Spleen (tissue), 11 donors: ENCODE results near the gene NTSR1. TPM values are rescaled to one million over a fixed set of nuclear protein-coding genes. Genes with fewer than 3 reads are reported as not detected.

Experiments used
- DNase-seq: peaks from one replicate; pipeline ENCODE4 v3.0.0-alpha.2; 2020
- H3K27ac ChIP-seq, 8 donors: fragments of 200-600 bp; sonication (generic) in 7 of 8; 1 replicate in 4 of 8; 2 replicates in 4 of 8; pipeline versions ENCODE4 v1.5.0 to v1.8.0; 2016 to 2021; ENCODE audit warnings: inconsistent platforms in 4 of 8, mild to moderate bottlenecking in 4 of 8, moderate library complexity in 1 of 8
- H3K27me3 ChIP-seq, 7 donors: fragments of 200-600 bp; sonication (generic) in 6 of 7; replicated peaks in 1 of 7; 1 replicate in 4 of 7; 2 replicates in 3 of 7; pipeline versions ENCODE4 v1.5.0 to v1.8.0; 2016 to 2021; ENCODE audit warnings: inconsistent platforms in 3 of 7, mild to moderate bottlenecking in 1 of 7
- H3K36me3 ChIP-seq, 6 donors: fragments of 200-600 bp; sonication (generic) in 5 of 6; 1 replicate in 4 of 6; 2 replicates in 2 of 6; pipeline versions ENCODE4 v1.5.0 to v1.8.0; 2016 to 2021; ENCODE audit warnings: inconsistent platforms in 2 of 6
- H3K4me1 ChIP-seq, 6 donors: fragments of 200-600 bp; sonication (generic) in 5 of 6; 1 replicate in 3 of 6; 2 replicates in 3 of 6; pipeline versions ENCODE4 v1.5.0 to v1.8.0; 2016 to 2021; ENCODE audit warnings: inconsistent platforms in 3 of 6
- H3K4me3 ChIP-seq, 8 donors: fragments of 200-600 bp; sonication (generic) in 7 of 8; 1 replicate in 4 of 8; 2 replicates in 4 of 8; pipeline versions ENCODE4 v1.5.0 to v1.8.0; 2016 to 2021; ENCODE audit warnings: inconsistent platforms in 4 of 8, mild to moderate bottlenecking in 4 of 8, moderate library complexity in 2 of 8
- H3K9me3 ChIP-seq, 8 donors: fragments of 200-600 bp; sonication (generic) in 7 of 8; 1 replicate in 4 of 8; 2 replicates in 4 of 8; pipeline versions ENCODE4 v1.5.0 to v1.8.0; 2016 to 2021; ENCODE audit warnings: inconsistent platforms in 4 of 8
- POLR2A ChIP-seq, 3 donors: fragments of 450-650 bp; IDR thresholded peaks; one replicate each; pipeline ENCODE4 v1.5.1; 2017; ENCODE audit warnings: antibody characterized with exemption in 3 of 3, mild to moderate bottlenecking in 1 of 3
- POLR2AphosphoS5 ChIP-seq, 3 donors: sonication (generic); formaldehyde crosslinking; IDR thresholded peaks; one replicate each; pipeline ENCODE4 v1.5.1; 2017; ENCODE audit warnings: antibody characterized with exemption in 3 of 3
- WGBS, 5 donors: extraction: QIAGEN DNeasy Blood & Tissue Kit in 3 of 5; methylation state at CpG; one replicate each; pipeline versions ENCODE4 v1.1.5 to v1.1.7; 2013 to 2018; 5-methylcytosine and 5-hydroxymethylcytosine counted together
- intact Hi-C: fragments of 100-400 bp; cut with DNase I; formaldehyde crosslinking; loops from one replicate; pipeline ENCODE4 v1.15.0; 2023; ENCODE audit warnings: low total_unique reads
- polyA plus RNA-seq, 3 donors: library from polyadenylated mRNA; stranded (reverse); fragments of 200-250 nt; gene quantifications; one replicate each; pipeline ENCODE4 v1.2.1, GENCODE V29; 2013
- total RNA-seq, 7 donors: library from RNA; depleted of rRNA in 3 of 7; stranded (reverse); fragments of >200 nt in 3 of 7; fragmentation: NEBNext Ultra II Directional in 4 of 7; extraction: Animal tissue kit (Norgen Biotek cat#: 25700) in 4 of 7; gene quantifications; one replicate each; pipeline versions ENCODE4 v1.1.0 to v1.2.1, GENCODE V29; 2016 to 2021
- TF ChIP-seq, protein P1 (sequence below), 11 experiments: fragments of 200-600 bp in 7 of 11; fragments of 450-650 bp in 4 of 11; sonication (generic) in 4 of 11; IDR thresholded peaks in 8 of 11; conservative IDR thresholded peaks in 3 of 11; 1 replicate in 7 of 11; 2 replicates in 4 of 11; pipeline versions ENCODE4 v1.4.0 to v1.8.0; 2016 to 2021; ENCODE audit warnings: antibody characterized with exemption in 11 of 11, inconsistent platforms in 4 of 11, mild to moderate bottlenecking in 1 of 11
- donor health status: healthy with polysubstance abuse.
- donor health status: DM: no; HTN: no; CAD: no; lungs with moderate emphysema.
- donor health status: DM: no; HTN: no; CAD: no.
- donor health status: Bipolar disorder and iron deficiency.
- donor health status: healthy.
- donor health status: DM: no; HTN: no; CAD: no.
- donor health status: DM: yes; HTN: yes; CAD: no.

The NTSR1 gene
- total and polyA plus RNA-seq, 10 donors: 0.14 to 5.7 (median 0.71) TPM

DNA sequence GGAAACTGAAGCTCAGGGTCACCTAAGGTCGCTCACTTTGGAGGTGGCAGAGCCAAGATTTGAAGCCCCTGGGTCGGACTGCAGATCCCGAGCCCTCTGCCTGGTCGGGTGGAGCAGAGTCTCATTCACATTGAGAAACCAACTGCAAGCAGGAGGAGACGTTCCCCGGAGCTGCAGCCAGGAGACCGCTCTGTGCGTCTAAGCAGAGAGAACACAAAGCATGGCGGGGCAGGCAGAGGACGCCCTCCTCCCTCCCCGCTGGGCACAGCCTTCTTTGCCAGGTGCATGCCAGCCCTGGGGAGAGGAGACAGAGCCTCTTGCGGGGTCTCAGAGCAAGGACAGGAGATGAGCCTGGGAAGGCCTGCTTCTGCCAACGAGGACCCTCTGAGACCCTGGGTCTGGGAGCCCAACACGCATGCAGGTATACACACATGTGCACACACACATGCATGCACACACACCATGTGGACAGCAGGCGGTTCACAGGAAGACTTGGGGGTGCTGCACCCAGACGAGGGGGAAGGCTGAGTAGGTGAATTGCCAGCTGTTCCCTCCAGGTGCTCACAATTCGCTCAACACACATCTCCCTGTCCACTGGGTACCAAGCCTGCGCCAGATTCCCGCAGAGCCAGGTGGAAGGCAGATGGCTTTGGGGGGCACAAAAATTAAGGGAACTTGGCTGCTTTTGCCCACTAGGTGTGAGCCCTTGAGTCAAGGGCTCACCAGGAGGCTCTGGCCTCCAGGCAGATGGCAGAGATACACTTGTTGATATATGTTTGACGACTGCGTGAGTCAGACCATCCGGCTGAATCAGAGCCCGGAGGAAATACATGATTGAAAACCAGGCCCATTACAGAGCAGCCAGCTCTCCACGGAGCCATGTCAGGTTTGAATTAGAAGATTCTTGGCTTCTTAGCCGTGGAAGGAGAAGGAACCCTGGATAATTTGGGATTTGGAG is 5.5 kb upstream of the NTSR1 start:
- Histone ChIP-seq H3K4me3 (no peak overlapping the region), H3K27me3 (peaks cover 0 to 54% (median 13%) of the 10 kb centered on the region in 7 donors), H3K4me1 (peaks cover 5 to 29% (median 13%) of the 10 kb centered on the region in 6 donors), H3K27ac (no peak overlapping the region), H3K36me3 (no peaks in the 10 kb centered on the region), H3K9me3 (peaks cover 0 to 3% (median 0%) of the 10 kb centered on the region in 8 donors)
- WGBS, 5 donors: 78 to 88% (median 81%) methylated on average over 23 to 25 of the region's 25 CpGs
- DNase-seq: no peak
- no peak for TF ChIP-seq POLR2AphosphoS5 (IDR thresholded peaks at IDR 0.05)
- TF ChIP-seq, protein P1, sequence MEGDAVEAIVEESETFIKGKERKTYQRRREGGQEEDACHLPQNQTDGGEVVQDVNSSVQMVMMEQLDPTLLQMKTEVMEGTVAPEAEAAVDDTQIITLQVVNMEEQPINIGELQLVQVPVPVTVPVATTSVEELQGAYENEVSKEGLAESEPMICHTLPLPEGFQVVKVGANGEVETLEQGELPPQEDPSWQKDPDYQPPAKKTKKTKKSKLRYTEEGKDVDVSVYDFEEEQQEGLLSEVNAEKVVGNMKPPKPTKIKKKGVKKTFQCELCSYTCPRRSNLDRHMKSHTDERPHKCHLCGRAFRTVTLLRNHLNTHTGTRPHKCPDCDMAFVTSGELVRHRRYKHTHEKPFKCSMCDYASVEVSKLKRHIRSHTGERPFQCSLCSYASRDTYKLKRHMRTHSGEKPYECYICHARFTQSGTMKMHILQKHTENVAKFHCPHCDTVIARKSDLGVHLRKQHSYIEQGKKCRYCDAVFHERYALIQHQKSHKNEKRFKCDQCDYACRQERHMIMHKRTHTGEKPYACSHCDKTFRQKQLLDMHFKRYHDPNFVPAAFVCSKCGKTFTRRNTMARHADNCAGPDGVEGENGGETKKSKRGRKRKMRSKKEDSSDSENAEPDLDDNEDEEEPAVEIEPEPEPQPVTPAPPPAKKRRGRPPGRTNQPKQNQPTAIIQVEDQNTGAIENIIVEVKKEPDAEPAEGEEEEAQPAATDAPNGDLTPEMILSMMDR (IDR thresholded peaks at IDR 0.05 in 8 of 11, conservative IDR thresholded peaks at IDR 0.05 in 3 of 11): no peak
- TF ChIP-seq POLR2A (IDR thresholded peaks at IDR 0.05): no peak
- intact Hi-C loops: no loop called here

DNA sequence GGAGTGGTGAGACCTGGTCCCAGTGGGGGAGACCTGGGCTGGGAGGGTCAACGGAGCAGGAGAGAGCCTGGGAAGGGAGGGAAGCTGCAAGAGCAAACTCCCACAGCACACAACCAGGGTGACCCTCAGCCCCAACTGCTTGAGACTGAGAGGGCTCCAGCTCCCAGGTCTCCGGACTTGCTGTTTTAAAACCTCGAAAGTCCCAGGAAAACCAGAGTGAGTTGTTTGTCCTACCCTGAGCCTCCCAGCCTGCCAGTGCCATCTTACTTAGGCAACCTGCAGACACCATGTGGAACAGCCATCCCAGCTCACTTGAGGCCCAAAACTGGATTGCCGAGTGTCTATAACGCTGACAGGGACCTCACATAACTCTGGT is 4.8 kb upstream of the NTSR1 start:
- Histone ChIP-seq H3K36me3 (no peaks in the 10 kb centered on the region), H3K9me3 (peaks cover 0 to 3% (median 0%) of the 10 kb centered on the region in 8 donors), H3K4me3 (no peak overlapping the region), H3K27ac (no peak overlapping the region), H3K27me3 (peaks cover 0 to 61% (median 20%) of the 10 kb centered on the region in 7 donors), H3K4me1 (peaks cover 5 to 36% (median 20%) of the 10 kb centered on the region in 6 donors)
- TF ChIP-seq, protein P1 (IDR thresholded peaks at IDR 0.05 in 8 of 11, conservative IDR thresholded peaks at IDR 0.05 in 3 of 11): no peak
- TF ChIP-seq POLR2A (IDR thresholded peaks at IDR 0.05) (no peak), POLR2AphosphoS5 (IDR thresholded peaks at IDR 0.05) (no peak)
- intact Hi-C loops: no loop called here
- no peak for DNase-seq
- 83 to 95% (median 87%) methylated on average over 5 of the region's 5 CpGs for WGBS, 5 donors

DNA sequence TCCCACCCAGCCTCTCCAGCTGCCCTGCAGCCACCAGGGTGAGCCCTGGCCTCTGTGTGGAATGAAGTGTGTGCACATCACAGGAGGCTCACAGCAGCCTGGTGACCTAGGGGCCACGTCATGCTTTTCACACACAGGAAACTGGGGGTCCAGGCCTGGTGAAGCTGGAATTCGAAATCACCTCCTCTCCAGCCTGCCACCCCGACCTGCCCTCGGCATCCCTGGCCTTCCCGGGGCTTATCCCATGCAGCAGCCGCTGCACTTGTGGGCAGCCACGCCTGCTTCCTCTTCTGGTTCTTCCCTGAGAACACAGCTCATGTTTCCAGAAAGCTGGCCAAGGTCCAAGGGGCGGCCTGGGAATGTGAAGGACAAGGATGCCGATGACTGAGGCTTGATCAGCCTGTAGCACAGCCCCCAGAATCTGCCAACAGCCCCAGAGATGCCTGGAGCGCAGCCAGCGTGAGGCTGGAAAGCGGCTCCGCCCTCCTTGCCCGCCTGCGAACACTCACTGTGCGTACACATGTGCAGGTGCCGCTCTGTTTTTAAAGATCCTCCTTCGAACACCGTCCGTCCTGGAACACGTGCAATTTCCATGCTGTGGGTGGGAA is 4.2 kb upstream of the NTSR1 start:
- DNase-seq: peak; percentile 83
- TF ChIP-seq POLR2AphosphoS5 (IDR thresholded peaks at IDR 0.05): peak in 2 of 3 donors; percentile 22 to 82
- TF ChIP-seq, protein P1 (IDR thresholded peaks at IDR 0.05 in 8 of 11, conservative IDR thresholded peaks at IDR 0.05 in 3 of 11): no peak
- WGBS, 5 donors: 39 to 62% (median 43%) methylated on average over 15 to 21 of the region's 21 CpGs
- Histone ChIP-seq H3K27ac (no peak overlapping the region), H3K36me3 (no peaks in the 10 kb centered on the region), H3K4me1 (peaks cover 5 to 42% (median 26%) of the 10 kb centered on the region in 6 donors), H3K4me3 (no peak overlapping the region), H3K27me3 (peaks cover 0 to 67% (median 26%) of the 10 kb centered on the region in 7 donors), H3K9me3 (no peaks in the 10 kb centered on the region)
- intact Hi-C loops: no loop called here

- peaks cover 5 to 47% (median 26%) of the 10 kb centered on the region in 6 donors for H3K4me1 ChIP-seq
- no peaks in the 10 kb centered on the region for H3K9me3 ChIP-seq
- no peak overlapping the region for H3K4me3 ChIP-seq
- TF ChIP-seq POLR2A (IDR thresholded peaks at IDR 0.05) (no peak), POLR2AphosphoS5 (IDR thresholded peaks at IDR 0.05) (no peak)
- TF ChIP-seq, protein P1 (IDR thresholded peaks at IDR 0.05 in 8 of 11, conservative IDR thresholded peaks at IDR 0.05 in 3 of 11): no peak
- 81 to 94% (median 88%) methylated on average over 15 to 16 of the region's 16 CpGs for WGBS, 5 donors
- H3K27ac ChIP-seq: no peak overlapping the region
- H3K36me3 ChIP-seq: no peaks in the 10 kb centered on the region
- no peak for DNase-seq
- intact Hi-C loops: no loop called here
- H3K27me3 ChIP-seq: peaks cover 0 to 79% (median 37%) of the 10 kb centered on the region in 7 donors
Observed at GRCh38 chr20:62705627-62706026, 3.0 kb upstream of the NTSR1 start.
